Measurements from ENCODE around the gene PPP2R2C. TPM values are rescaled to one million over a fixed set of nuclear protein-coding genes. Genes with fewer than 3 reads are reported as not detected.

The PPP2R2C gene
- total RNA-seq, 1 experiment from 2014 or later, result 8.1 TPM

DNA sequence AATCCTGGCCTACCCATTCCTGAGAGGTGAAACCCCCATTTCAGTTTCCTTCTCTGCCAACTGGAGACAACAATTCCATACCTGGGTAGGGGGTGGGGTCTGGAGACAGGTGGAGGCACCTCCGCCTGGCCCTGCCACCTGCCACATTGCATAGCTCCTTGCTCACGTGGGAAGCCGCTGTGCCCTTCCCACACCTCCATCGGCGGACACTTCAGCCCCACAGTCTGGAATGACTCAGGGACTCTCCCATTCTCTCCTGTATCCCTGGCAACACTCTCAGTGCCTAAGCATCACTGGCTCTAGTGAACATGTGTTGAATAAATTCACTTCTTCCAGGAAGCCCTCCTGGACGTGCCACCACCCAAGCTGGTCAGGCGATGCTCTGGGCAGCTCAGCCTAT, 21.7 kb downstream of the PPP2R2C start:
- Histone ChIP-seq H2BK5ac (ENCODE audit: insufficient read length, low read length) (no peak overlapping the region), H4K20me1 (ENCODE audit: control insufficient read depth, insufficient read depth, insufficient read length) (no peaks in the 10 kb centered on the region), H3K23me2 (ENCODE audit: insufficient read length, low read depth, low read length, poor library complexity, severe bottlenecking) (no peaks in the 10 kb centered on the region), H3K18ac (ENCODE audit: insufficient read length, low read depth, low read length) (no peak overlapping the region), H3K9ac (ENCODE audit: extremely low read depth, insufficient read length, low read length) (no peak overlapping the region), H3K4me1 (ENCODE audit: insufficient read depth, low read length) (no peaks in the 10 kb centered on the region), H2BK120ac (ENCODE audit: low read depth, low read length, poor library complexity, severe bottlenecking) (no peak overlapping the region), H3K79me1 (ENCODE audit: insufficient read depth, low read depth, low read length, poor library complexity, severe bottlenecking) (no peaks in the 10 kb centered on the region), H4K5ac (ENCODE audit: insufficient read length, low read depth, low read length) (no peak overlapping the region), H3K4me2 (ENCODE audit: insufficient read depth, insufficient read length, low read length) (no peak overlapping the region), H4K8ac (replicated peaks; ENCODE audit: insufficient read length, low read depth, low read length) (no peak overlapping the region), H3T11ph (ENCODE audit: low read length) (no peak overlapping the region), H2AFZ (ENCODE audit: low read length) (no peak overlapping the region), H3K56ac (ENCODE audit: insufficient read length, low read depth, low read length) (no peak overlapping the region), H3K14ac (ENCODE audit: insufficient read depth, low read length) (no peak overlapping the region), H2AK5ac (ENCODE audit: insufficient read length, low read length) (no peak overlapping the region), H2BK20ac (ENCODE audit: low read depth, low read length, poor library complexity, severe bottlenecking) (no peak overlapping the region), H3K9me3 (ENCODE audit: control insufficient read depth, low read depth, low read length) (no peaks in the 10 kb centered on the region), H2BK15ac (ENCODE audit: low read depth, low read length) (no peak overlapping the region), H3K79me2 (ENCODE audit: insufficient read depth, low read length) (no peaks in the 10 kb centered on the region), H3K27ac (ENCODE audit: insufficient read length, low read depth, low read length) (no peak overlapping the region), H3K23ac (ENCODE audit: insufficient read length, low read depth, low read length) (no peak overlapping the region), H3K27me3 (ENCODE audit: insufficient read depth, low read length) (no peaks in the 10 kb centered on the region), H3K4ac (ENCODE audit: low read depth, low read length) (no peak overlapping the region), H2BK12ac (ENCODE audit: insufficient read length, low read depth, low read length) (no peak overlapping the region), H4K91ac (ENCODE audit: insufficient read length, low read depth, low read length) (no peak overlapping the region)
- Mint-ChIP-seq H3K27ac (no peak overlapping the region; a peak in 1 of 7 replicates), H3K4me3 (no peak overlapping the region), H3K4me1 (peaks cover 10 to 19% of the 10 kb centered on the region in 2 experiments), H3K27me3 (ENCODE audit: low read depth) (no peaks in the 10 kb centered on the region; the same call in none of the 2 replicates), H3K9me3 (no peaks in the 10 kb centered on the region; a peak in 1 of 5 replicates), H3K36me3 (ENCODE audit: insufficient read depth in 1 of 3, low read depth in 3 of 3) (no peaks in the 10 kb centered on the region)
- TF ChIP-seq, protein P1, sequence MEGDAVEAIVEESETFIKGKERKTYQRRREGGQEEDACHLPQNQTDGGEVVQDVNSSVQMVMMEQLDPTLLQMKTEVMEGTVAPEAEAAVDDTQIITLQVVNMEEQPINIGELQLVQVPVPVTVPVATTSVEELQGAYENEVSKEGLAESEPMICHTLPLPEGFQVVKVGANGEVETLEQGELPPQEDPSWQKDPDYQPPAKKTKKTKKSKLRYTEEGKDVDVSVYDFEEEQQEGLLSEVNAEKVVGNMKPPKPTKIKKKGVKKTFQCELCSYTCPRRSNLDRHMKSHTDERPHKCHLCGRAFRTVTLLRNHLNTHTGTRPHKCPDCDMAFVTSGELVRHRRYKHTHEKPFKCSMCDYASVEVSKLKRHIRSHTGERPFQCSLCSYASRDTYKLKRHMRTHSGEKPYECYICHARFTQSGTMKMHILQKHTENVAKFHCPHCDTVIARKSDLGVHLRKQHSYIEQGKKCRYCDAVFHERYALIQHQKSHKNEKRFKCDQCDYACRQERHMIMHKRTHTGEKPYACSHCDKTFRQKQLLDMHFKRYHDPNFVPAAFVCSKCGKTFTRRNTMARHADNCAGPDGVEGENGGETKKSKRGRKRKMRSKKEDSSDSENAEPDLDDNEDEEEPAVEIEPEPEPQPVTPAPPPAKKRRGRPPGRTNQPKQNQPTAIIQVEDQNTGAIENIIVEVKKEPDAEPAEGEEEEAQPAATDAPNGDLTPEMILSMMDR (conservative IDR thresholded peaks at IDR 0.05), result no peak
- no CpG with 5 or more reads among the region's 7 CpGs for WGBS (ENCODE audit: extremely low coverage, insufficient read length, low lambda C conversion rate)
- no peak for DNase-seq

All from H9 (cell line).